Brain microvascular endothelial cell (primary cell): ENCODE results near the gene SYCE3.

ENCODE experiments used
- DNase-seq: peaks from one replicate; pipeline ENCODE4 v3.0.0-alpha.2; 2020
- H3K27ac ChIP-seq: fragments of 250-450 bp; sonication (Bioruptor Pico); 2 replicates; pipeline ENCODE4 v1.5.1; 2020; ENCODE audit warnings: mild to moderate bottlenecking, moderate library complexity
- H3K27me3 ChIP-seq: fragments of 250-450 bp; sonication (Bioruptor Pico); replicated peaks from 2 replicates; pipeline ENCODE4 v1.5.1; 2020; ENCODE audit warnings: mild to moderate bottlenecking
- H3K36me3 ChIP-seq: fragments of 250-450 bp; sonication (Bioruptor Pico); replicated peaks from 2 replicates; pipeline ENCODE4 v1.5.1; 2020; ENCODE audit warnings: mild to moderate bottlenecking
- H3K4me3 ChIP-seq: 2 replicates; pipeline ENCODE4 v1.5.1; 2011; ENCODE audit warnings: low read depth, mild to moderate bottlenecking, control low read depth, low read length, moderate library complexity
- in situ Hi-C: cut with HindIII; loops from 2 replicates; pipeline ENCODE4 v1.10.0; 2017; ENCODE audit warnings: low sequenced_read_pairs, low pct_ligation_motif_present
- TF ChIP-seq, protein P1 (sequence below): IDR thresholded peaks from 2 replicates; pipeline ENCODE4 v1.5.1; 2011; ENCODE audit warnings: low read depth, mild to moderate bottlenecking, moderate library complexity, low read length, control low read depth, inconsistent platforms; ENCODE audit errors: missing control alignments

The SYCE3 gene

DNA sequence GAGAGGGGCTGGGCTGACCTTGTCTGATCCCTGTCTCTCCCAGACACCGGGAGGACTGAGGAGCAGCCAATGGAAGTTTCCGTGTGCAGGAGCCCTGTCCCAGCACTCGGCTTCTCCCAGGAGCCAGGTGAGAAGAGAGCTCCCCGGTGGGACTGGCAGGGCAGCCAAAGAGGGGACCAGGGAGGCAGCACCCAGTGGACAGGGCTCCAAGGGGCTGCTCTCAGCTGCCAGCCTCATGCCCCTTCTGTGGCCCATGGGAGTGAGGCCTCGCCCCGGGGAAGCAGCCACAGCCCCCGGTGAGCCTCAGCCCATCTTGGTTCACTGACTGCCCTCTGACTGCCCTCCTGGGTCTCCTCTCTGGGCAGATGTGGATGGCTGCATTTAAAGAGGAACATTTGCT is 44.1 kb downstream of the SYCE3 start:
- Histone ChIP-seq H3K27ac (no peak overlapping the region), H3K36me3 (peaks cover 18% of the 10 kb centered on the region), H3K4me3 (no peak overlapping the region), H3K27me3 (no peaks in the 10 kb centered on the region)
- TF ChIP-seq, protein P1, sequence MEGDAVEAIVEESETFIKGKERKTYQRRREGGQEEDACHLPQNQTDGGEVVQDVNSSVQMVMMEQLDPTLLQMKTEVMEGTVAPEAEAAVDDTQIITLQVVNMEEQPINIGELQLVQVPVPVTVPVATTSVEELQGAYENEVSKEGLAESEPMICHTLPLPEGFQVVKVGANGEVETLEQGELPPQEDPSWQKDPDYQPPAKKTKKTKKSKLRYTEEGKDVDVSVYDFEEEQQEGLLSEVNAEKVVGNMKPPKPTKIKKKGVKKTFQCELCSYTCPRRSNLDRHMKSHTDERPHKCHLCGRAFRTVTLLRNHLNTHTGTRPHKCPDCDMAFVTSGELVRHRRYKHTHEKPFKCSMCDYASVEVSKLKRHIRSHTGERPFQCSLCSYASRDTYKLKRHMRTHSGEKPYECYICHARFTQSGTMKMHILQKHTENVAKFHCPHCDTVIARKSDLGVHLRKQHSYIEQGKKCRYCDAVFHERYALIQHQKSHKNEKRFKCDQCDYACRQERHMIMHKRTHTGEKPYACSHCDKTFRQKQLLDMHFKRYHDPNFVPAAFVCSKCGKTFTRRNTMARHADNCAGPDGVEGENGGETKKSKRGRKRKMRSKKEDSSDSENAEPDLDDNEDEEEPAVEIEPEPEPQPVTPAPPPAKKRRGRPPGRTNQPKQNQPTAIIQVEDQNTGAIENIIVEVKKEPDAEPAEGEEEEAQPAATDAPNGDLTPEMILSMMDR = no peak
- no peak for DNase-seq
- in situ Hi-C loops = no loop called here

DNA sequence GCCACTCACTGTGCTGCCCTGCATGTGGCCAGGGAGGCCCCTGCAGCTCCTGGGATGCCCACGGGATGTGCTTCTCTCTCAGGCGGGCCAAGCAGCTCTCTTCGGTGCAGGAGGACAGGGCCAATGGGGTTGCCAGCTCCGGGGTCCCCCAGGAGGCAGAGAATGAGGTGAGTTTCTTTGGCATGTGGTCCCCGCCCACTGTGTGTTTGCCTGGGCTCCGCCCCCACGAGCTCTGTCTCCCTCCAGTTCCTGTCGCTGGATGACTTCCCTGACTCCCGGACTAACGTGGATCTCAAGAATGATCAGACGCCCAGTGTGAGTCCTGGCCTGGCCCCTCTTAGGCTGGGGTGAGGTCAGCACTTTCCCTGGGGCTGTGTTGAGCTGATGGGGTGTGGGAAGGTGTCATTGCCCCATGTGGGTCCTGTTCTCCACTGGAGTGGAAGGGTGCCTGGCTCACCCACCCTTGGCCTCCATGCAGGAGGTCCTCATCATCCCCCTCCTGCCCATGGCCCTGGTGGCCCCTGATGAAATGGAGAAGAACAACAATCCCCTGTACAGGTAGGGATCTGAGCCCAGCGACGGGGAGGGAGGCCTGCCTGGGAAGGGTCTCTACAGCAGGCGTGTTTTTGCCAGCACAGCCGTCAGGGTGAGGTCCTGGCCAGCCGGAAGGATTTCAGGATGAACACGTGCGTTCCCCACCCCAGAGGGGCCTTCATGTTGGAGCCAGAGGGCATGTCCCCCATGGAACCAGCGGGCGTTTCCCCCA is 45.0 kb downstream of the SYCE3 start:
- H3K27me3 ChIP-seq = no peaks in the 10 kb centered on the region
- no peak overlapping the region for H3K4me3 ChIP-seq
- H3K36me3 ChIP-seq = peaks cover 9% of the 10 kb centered on the region
- no peak for DNase-seq
- in situ Hi-C loops = no loop called here
- no peak overlapping the region for H3K27ac ChIP-seq
- TF ChIP-seq, protein P1 = no peak

DNA sequence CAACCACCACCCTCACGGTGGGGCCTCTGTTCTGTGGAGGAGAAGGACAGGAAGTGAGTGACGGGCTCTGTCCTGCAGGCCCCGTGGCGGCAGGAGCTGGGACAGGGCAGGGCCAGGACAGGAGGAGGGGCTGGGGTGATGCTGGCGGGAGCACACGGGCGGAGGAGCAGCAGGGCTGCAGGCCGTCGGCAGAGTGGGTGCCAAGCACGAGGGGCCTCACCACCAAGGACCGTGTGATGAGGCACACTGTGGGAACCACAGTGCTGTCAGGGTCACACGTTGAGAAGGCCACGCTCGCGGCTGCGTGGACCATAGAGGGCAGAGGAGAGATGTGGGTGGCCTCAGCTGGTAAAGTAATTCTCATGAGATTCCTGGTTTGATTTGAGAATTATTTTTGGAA is 45.8 kb downstream of the SYCE3 start:
- H3K27me3 ChIP-seq = no peaks in the 10 kb centered on the region
- H3K4me3 ChIP-seq = no peak overlapping the region
- in situ Hi-C loops = no loop called here
- DNase-seq = no peak
- no peak overlapping the region for H3K27ac ChIP-seq
- H3K36me3 ChIP-seq = peaks cover 6% of the 10 kb centered on the region
- TF ChIP-seq, protein P1 = no peak

DNA sequence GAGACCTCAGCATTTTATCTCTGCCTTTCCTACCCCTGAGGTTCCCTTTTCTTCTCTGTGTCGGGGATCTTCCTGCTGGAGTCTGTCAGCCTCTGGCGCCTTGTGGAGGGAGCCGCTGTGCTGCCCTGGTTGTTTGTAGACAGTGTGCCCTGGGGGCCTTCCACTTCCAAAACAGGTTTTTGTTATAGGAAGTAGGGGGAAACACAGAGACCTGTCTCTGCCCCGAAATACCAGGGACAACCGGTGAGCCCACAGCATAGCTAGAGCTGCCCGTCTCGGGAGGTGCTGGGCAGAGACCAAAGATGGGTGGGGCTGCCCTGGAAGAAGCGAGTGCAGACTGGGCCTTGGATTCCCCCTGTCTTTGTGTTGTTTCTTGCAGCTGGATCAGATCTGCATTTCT is 46.7 kb downstream of the SYCE3 start:
- H3K4me3 ChIP-seq = no peak overlapping the region
- TF ChIP-seq, protein P1 = no peak
- no peak overlapping the region for H3K27ac ChIP-seq
- in situ Hi-C loops = no loop called here
- peaks cover 6% of the 10 kb centered on the region for H3K36me3 ChIP-seq
- H3K27me3 ChIP-seq = no peaks in the 10 kb centered on the region
- DNase-seq = no peak

DNA sequence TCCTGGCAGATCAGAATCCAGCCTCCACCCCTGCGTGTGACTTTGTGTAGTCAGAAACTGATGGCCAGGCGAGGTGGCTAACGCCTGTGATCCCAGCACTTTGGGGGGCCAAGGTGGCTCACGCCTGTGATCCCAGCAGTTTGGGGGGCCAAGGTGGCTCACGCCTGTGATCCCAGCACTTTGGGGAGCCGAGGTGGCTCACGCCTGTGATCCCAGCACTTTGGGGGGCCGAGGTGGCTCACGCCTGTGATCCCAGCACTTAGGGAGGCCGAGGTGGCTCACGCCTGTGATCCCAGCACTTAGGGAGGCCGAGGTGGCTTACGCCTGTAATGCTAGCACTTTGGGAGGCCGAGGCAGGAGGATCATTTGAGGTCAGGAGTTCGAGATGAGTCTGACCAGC is 49.5 kb downstream of the SYCE3 start:
- in situ Hi-C loops = no loop called here
- TF ChIP-seq, protein P1 = no peak
- Histone ChIP-seq H3K4me3 (no peak overlapping the region), H3K27ac (no peak overlapping the region), H3K36me3 (no peaks in the 10 kb centered on the region), H3K27me3 (no peaks in the 10 kb centered on the region)
- DNase-seq = no peak

DNA sequence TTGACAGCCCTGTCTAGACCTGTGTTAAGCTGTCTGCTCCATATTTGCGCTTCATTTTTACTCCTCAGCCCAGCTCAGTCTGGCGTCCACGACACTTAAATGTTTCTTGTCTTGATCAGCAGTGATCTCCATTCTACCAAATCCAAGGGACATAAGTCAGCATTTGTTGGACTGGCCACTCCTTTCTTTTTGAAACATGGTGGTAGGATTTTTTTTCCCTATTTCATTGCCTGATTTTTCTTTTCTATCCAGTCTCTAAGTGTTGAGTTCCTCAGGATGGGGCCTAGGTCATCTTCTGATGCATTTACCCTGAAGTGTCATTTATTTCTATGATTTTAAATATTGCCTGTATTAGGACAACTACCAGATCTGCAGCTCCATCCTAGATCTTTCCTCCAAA is 53.8 kb downstream of the SYCE3 start:
- Histone ChIP-seq H3K4me3 (peak overlapping the region; percentile 82), H3K27me3 (no peaks in the 10 kb centered on the region), H3K36me3 (peaks cover 16% of the 10 kb centered on the region), H3K27ac (peak overlapping the region; percentile 60)
- in situ Hi-C loops = no loop called here
- DNase-seq = no peak
- TF ChIP-seq, protein P1 = no peak
